H9 (cell line): Measurements from ENCODE around the gene SEC22C. TPM values are rescaled to one million over a fixed set of nuclear protein-coding genes. Genes with fewer than 3 reads are reported as not detected.

Experiments used
- DNase-seq: peaks from one replicate; pipeline ENCODE4 v3.0.0-alpha.2; 2017
- H2AFZ ChIP-seq: one replicate; pipeline ENCODE4 v1.6.1; 2013; ENCODE audit warnings: mild to moderate bottlenecking, low read length, control low read depth, moderate library complexity
- H2AK5ac ChIP-seq: 2 replicates; pipeline ENCODE4 v1.6.1; 2013; ENCODE audit warnings: low read length, control low read depth, mixed read lengths; ENCODE audit not compliant: insufficient read length
- H2BK120ac ChIP-seq: one replicate; pipeline ENCODE4 v1.6.1; 2013; ENCODE audit warnings: low read depth, mild to moderate bottlenecking, low read length, control low read depth, inconsistent platforms; ENCODE audit not compliant: poor library complexity, severe bottlenecking
- H2BK12ac ChIP-seq: 2 replicates; pipeline ENCODE4 v1.6.1; 2013; ENCODE audit warnings: low read length, control low read depth, mixed read lengths, low read depth; ENCODE audit not compliant: insufficient read length
- H2BK15ac ChIP-seq: 2 replicates; pipeline ENCODE4 v1.6.1; 2013; ENCODE audit warnings: low read depth, low read length, control low read depth
- H2BK20ac ChIP-seq: one replicate; pipeline ENCODE4 v1.6.1; 2013; ENCODE audit warnings: low read depth, mild to moderate bottlenecking, low read length, control low read depth, inconsistent platforms; ENCODE audit not compliant: poor library complexity, severe bottlenecking
- H2BK5ac ChIP-seq: 2 replicates; pipeline ENCODE4 v1.6.1; 2013; ENCODE audit warnings: low read length, control low read depth, mixed read lengths; ENCODE audit not compliant: insufficient read length
- H3K14ac ChIP-seq: 2 replicates; pipeline ENCODE4 v1.6.1; 2013; ENCODE audit warnings: low read length, control low read depth; ENCODE audit not compliant: insufficient read depth
- H3K18ac ChIP-seq: 2 replicates; pipeline ENCODE4 v1.6.1; 2013; ENCODE audit warnings: low read depth, mild to moderate bottlenecking, mixed read lengths, low read length, control low read depth; ENCODE audit not compliant: insufficient read length
- H3K23ac ChIP-seq: 2 replicates; pipeline ENCODE4 v1.6.1; 2013; ENCODE audit warnings: low read length, control low read depth, mixed read lengths, low read depth; ENCODE audit not compliant: insufficient read length
- H3K23me2 ChIP-seq: 2 replicates; pipeline ENCODE4 v1.6.1; 2013; ENCODE audit warnings: low read depth, mild to moderate bottlenecking, mixed read lengths, low read length, control low read depth; ENCODE audit not compliant: insufficient read length, poor library complexity, severe bottlenecking
- H3K27ac ChIP-seq: 2 replicates; pipeline ENCODE4 v1.5.1; 2013; ENCODE audit warnings: low read length, control low read depth, mixed read lengths, low read depth; ENCODE audit not compliant: insufficient read length
- H3K27me3 ChIP-seq: 2 replicates; pipeline ENCODE4 v1.6.1; 2013; ENCODE audit warnings: low read length, control low read depth, inconsistent platforms; ENCODE audit not compliant: insufficient read depth
- H3K4ac ChIP-seq: 2 replicates; pipeline ENCODE4 v1.6.1; 2013; ENCODE audit warnings: low read depth, mild to moderate bottlenecking, control low read depth, inconsistent platforms, low read length, moderate library complexity
- H3K4me1 ChIP-seq: 2 replicates; pipeline ENCODE4 v1.6.1; 2013; ENCODE audit warnings: low read length, control low read depth, inconsistent platforms; ENCODE audit not compliant: insufficient read depth
- H3K4me2 ChIP-seq: 2 replicates; pipeline ENCODE4 v1.6.1; 2013; ENCODE audit warnings: low read length, control low read depth, mixed read lengths; ENCODE audit not compliant: insufficient read length, insufficient read depth
- H3K56ac ChIP-seq: 2 replicates; pipeline ENCODE4 v1.6.1; 2013; ENCODE audit warnings: low read depth, mild to moderate bottlenecking, mixed read lengths, low read length, control low read depth; ENCODE audit not compliant: insufficient read length
- H3K79me1 ChIP-seq: 2 replicates; pipeline ENCODE4 v1.6.1; 2013; ENCODE audit warnings: low read depth, mild to moderate bottlenecking, moderate library complexity, low read length, control low read depth, inconsistent platforms; ENCODE audit not compliant: insufficient read depth, poor library complexity, severe bottlenecking
- H3K79me2 ChIP-seq: 2 replicates; pipeline ENCODE4 v1.6.1; 2013; ENCODE audit warnings: low read length, control low read depth, inconsistent platforms; ENCODE audit not compliant: insufficient read depth
- H3K9ac ChIP-seq: 2 replicates; pipeline ENCODE4 v1.6.1; 2013; ENCODE audit warnings: low read length, control low read depth, mixed read lengths; ENCODE audit not compliant: insufficient read length; ENCODE audit errors: extremely low read depth
- H3K9me3 ChIP-seq: one replicate; pipeline ENCODE4 v1.6.1; 2013; ENCODE audit warnings: low read depth, low read length, inconsistent platforms; ENCODE audit not compliant: control insufficient read depth
- H3T11ph ChIP-seq: one replicate; pipeline ENCODE4 v1.6.1; 2013; ENCODE audit warnings: mild to moderate bottlenecking, low read length, control low read depth, inconsistent platforms
- H4K20me1 ChIP-seq: one replicate; pipeline ENCODE4 v1.6.1; 2013; ENCODE audit not compliant: control insufficient read depth, insufficient read length, insufficient read depth
- H4K5ac ChIP-seq: 2 replicates; pipeline ENCODE4 v1.6.1; 2013; ENCODE audit warnings: low read depth, mild to moderate bottlenecking, mixed read lengths, low read length, control low read depth; ENCODE audit not compliant: insufficient read length
- H4K8ac ChIP-seq: replicated peaks from 2 replicates; pipeline ENCODE4 v1.6.1; 2013; ENCODE audit warnings: low read length, control low read depth, mixed read lengths, low read depth; ENCODE audit not compliant: insufficient read length
- H4K91ac ChIP-seq: 2 replicates; pipeline ENCODE4 v1.6.1; 2013; ENCODE audit warnings: low read depth, mild to moderate bottlenecking, moderate library complexity, mixed read lengths, low read length, control low read depth; ENCODE audit not compliant: insufficient read length
- H3K27ac Mint-ChIP-seq, 3 experiments: 2 replicates in 2 of 3; 3 replicates in 1 of 3; pipeline ENCODE4 v1.8.0; 2020 to 2021; ENCODE audit warnings: mixed read lengths in 3 of 3, mild to moderate bottlenecking in 1 of 3, moderate library complexity in 1 of 3
- H3K27me3 Mint-ChIP-seq: 2 replicates; pipeline ENCODE4 v1.8.0; 2021; ENCODE audit warnings: low read depth, mild to moderate bottlenecking, moderate library complexity, mixed read lengths
- H3K36me3 Mint-ChIP-seq, 3 experiments: 2 replicates in 2 of 3; 3 replicates in 1 of 3; pipeline ENCODE4 v1.8.0; 2020 to 2021; ENCODE audit warnings: low read depth in 3 of 3, mixed read lengths in 3 of 3; ENCODE audit not compliant: insufficient read depth in 1 of 3
- H3K4me1 Mint-ChIP-seq, 2 experiments: 2 replicates each; pipeline ENCODE4 v1.8.0; 2020; ENCODE audit warnings: mixed read lengths in 2 of 2
- H3K4me3 Mint-ChIP-seq, 2 experiments: 2 replicates in 1 of 2; 3 replicates in 1 of 2; pipeline ENCODE4 v1.8.0; 2020 to 2021; ENCODE audit warnings: mild to moderate bottlenecking in 2 of 2, mixed read lengths in 2 of 2, moderate library complexity in 1 of 2
- H3K9me3 Mint-ChIP-seq, 2 experiments: 2 replicates in 1 of 2; 3 replicates in 1 of 2; pipeline ENCODE4 v1.8.0; 2020; ENCODE audit warnings: mild to moderate bottlenecking in 2 of 2, mixed read lengths in 2 of 2, moderate library complexity in 1 of 2
- WGBS: extraction: QIAGEN DNeasy Blood & Tissue Kit; methylation state at CpG from one replicate; pipeline ENCODE4 v1.1.7; 2013; ENCODE audit warnings: missing lambda C conversion rate, low lambda C conversion rate, mixed read lengths; ENCODE audit not compliant: insufficient read length; ENCODE audit errors: extremely low coverage; 5-methylcytosine and 5-hydroxymethylcytosine counted together
- total RNA-seq: library from RNA; stranded (reverse); gene quantifications from 2 replicates; pipeline ENCODE4 v1.2.1, GENCODE V29; 2021
- TF ChIP-seq, protein P1 (sequence below): fragments of 200-600 bp; sonication (generic); conservative IDR thresholded peaks from 3 replicates; pipeline ENCODE4 v1.8.0; 2021; ENCODE audit warnings: antibody characterized with exemption, mild to moderate bottlenecking

SEC22C gene
- total RNA-seq, 1 experiment from 2014 or later: 28.2 TPM

DNA sequence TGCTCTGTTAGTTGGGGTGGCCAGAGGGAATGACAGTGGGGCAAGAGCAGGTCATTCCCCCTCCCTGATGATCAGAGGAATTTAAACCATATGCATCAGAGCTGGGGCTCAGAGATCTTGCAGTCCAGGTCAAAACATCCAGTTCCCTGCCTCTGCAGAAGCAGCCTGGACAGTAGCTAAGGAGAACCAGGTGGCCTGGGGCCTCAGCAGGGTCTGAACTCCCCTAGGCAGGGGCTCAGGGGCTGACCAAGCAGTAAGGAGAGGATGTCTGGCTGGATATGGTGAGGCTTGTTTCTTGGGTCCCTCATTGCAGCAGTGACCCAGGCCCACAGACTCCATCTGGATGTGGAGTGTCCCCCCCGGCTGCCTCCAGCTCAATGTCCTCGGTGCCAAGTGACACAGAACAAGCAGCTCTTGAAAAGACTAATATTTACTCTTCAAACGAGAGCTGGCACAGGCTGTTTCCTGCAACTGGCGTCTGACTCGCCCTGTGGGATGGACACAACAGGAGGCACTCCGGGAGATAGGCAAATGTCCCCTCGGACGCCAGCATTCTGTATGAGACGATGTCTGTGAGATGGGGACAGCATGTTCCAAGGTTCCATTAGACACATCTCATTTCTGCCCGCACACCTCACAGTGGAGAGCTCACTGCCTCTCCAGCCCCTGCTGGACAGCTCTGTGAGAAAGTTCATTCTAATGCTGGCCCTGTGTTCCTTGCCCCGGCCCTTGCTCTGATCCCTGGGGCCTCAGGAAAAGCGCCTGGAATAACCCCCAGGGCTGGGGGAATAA is 37.1 kb downstream of the SEC22C start:
- Histone ChIP-seq H3K79me1 (no peaks in the 10 kb centered on the region), H3K18ac (no peak overlapping the region), H3K14ac (no peak overlapping the region), H3K79me2 (no peaks in the 10 kb centered on the region), H2BK120ac (no peak overlapping the region), H3K56ac (no peak overlapping the region), H2AFZ (no peak overlapping the region), H3K23me2 (no peaks in the 10 kb centered on the region), H3T11ph (no peak overlapping the region), H4K91ac (no peak overlapping the region), H2BK12ac (no peak overlapping the region), H3K23ac (no peak overlapping the region), H2BK5ac (no peak overlapping the region), H4K8ac (no peak overlapping the region), H3K4me2 (no peak overlapping the region), H2BK15ac (no peak overlapping the region), H2BK20ac (no peak overlapping the region), H4K5ac (no peak overlapping the region), H3K4me1 (no peaks in the 10 kb centered on the region), H3K27ac (no peak overlapping the region), H3K9me3 (no peaks in the 10 kb centered on the region), H4K20me1 (no peaks in the 10 kb centered on the region), H2AK5ac (no peak overlapping the region), H3K9ac (no peak overlapping the region), H3K27me3 (no peaks in the 10 kb centered on the region), H3K4ac (no peak overlapping the region)
- Mint-ChIP-seq H3K4me1 (peaks cover under 1 to 4% of the 10 kb centered on the region in 2 experiments), H3K27ac (no peak overlapping the region), H3K9me3 (no peaks in the 10 kb centered on the region), H3K36me3 (peaks cover 0 to 4% (median 4%) of the 10 kb centered on the region in 3 experiments; a peak in 4 of 7 replicates), H3K4me3 (no peak overlapping the region; a peak in 1 of 5 replicates), H3K27me3 (peaks cover 2% of the 10 kb centered on the region)
- no CpG with 5 or more reads among the region's 12 CpGs for WGBS
- TF ChIP-seq, protein P1, sequence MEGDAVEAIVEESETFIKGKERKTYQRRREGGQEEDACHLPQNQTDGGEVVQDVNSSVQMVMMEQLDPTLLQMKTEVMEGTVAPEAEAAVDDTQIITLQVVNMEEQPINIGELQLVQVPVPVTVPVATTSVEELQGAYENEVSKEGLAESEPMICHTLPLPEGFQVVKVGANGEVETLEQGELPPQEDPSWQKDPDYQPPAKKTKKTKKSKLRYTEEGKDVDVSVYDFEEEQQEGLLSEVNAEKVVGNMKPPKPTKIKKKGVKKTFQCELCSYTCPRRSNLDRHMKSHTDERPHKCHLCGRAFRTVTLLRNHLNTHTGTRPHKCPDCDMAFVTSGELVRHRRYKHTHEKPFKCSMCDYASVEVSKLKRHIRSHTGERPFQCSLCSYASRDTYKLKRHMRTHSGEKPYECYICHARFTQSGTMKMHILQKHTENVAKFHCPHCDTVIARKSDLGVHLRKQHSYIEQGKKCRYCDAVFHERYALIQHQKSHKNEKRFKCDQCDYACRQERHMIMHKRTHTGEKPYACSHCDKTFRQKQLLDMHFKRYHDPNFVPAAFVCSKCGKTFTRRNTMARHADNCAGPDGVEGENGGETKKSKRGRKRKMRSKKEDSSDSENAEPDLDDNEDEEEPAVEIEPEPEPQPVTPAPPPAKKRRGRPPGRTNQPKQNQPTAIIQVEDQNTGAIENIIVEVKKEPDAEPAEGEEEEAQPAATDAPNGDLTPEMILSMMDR: no peak
- DNase-seq: no peak
